22Rv1 (cell line): ENCODE data around the gene ABLIM3.

ENCODE experiments used
- CTCF ChIP-seq: fragments of 450-650 bp; IDR thresholded peaks from 2 replicates; pipeline ENCODE4 v1.5.1; 2017; ENCODE audit warnings: mild to moderate bottlenecking
- ZFX ChIP-seq: fragments of 450-650 bp; IDR thresholded peaks from 2 replicates; pipeline ENCODE4 v1.6.1; 2017; ENCODE audit warnings: antibody characterized with exemption, borderline replicate concordance

DNA sequence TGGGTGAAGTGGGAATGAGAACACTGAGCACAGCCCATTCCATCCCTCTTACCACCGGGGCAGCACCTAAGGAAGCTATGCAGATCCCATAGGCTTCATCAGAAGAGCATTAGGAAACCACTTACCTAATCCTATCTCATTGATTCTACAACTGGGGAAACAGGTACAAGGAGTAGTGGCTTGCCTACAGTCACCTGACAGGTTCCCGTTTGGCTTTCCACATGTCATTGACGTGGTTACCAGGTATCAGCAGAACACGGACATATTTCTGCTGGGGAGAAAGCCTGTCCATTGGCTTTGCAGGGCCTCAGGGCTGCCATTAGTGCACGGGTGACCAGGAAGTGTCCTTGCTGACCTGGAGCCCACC lies 141.7 kb downstream of the ABLIM3 start:
- TF ChIP-seq CTCF = no peak
- no peak for TF ChIP-seq ZFX
